ENCODE data around the gene RABGGTB.
"Not testable (repeated sequence)": the region's sequence is repeated elsewhere in the genome, so short reads cannot be mapped to it uniquely, and the experiment has no call there.

RABGGTB gene

DNA sequence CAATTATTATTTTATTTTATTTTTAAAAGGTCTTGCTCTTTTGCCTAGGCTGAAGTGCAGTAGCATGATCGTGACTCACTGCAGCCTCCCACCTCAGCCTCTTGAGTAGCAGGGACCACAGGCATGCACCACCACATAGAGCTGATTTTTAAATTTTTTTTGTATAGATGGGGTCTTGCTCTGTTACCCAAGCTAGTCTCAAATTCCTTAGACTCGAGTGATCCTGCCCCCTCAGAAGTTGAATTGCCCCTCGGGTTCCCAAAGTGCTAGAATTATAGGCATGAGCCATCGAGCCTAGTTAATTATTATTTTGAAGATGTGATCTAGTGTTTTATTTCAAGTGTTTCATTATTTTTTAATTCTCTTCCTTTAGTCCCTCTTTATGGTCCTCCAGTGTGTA, 22.9 kb downstream of the RABGGTB start:
- H3K27ac ChIP-seq = no peak overlapping the region
- TF ChIP-seq CTCF (conservative IDR thresholded peaks at IDR 0.05) = no peak

DNA sequence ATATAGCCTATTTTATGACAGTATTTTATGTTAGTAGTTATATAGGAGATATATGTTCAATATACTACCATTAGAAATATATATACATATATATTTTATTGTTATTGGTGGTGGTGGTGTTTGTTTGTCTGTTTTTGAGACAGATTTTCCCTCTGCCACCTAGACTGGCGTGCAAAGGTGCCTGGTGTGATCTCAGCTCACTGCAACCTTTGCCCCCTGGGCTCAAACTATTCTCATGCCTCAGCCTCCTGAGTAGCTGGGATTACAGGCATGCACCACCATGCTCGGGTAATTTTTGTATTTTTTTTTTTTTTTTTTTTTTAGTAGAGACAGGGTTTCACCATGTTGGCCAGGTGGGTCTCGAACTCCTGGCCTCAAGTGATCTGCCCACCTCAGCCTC, 24.1 kb downstream of the RABGGTB start:
- not testable (repeated sequence) for H3K27ac ChIP-seq

DNA sequence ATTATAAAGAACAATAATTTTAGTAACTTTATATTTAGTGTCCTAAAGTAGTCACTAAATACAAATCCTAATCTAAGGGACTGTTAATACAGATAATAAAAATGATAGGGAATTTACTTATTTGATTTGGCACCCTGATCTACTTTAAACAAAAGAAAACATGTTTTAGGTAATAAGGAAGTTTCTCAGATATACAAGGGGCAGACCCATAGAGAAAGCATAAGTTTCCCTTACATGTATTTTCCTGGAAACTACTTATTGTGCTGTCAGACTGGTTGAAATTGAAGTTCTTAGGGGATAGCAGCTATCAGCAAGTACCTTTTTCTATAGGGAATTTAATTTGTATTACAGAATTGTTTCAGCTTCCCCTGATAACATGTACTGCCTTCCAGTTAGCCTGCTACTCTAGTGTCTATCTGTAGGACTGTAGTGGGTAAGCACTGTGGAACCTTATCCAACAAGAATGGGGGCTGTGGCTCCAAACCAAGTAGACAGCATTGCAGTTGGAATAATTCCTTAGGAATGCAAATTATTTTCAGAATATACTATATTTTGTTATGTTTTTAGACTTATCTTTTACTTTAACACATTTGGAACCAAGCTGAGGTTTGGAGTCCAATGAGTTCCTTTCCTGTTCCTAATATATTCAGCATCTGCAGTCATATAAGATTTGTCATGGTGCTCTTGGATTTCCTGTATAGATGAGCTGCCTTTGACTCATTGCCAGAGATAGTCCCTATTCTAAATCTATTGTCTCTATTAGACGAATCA, 25.3 kb downstream of the RABGGTB start:
- TF ChIP-seq CTCF (conservative IDR thresholded peaks at IDR 0.05) = no peak
- H3K27ac ChIP-seq = no peak overlapping the region; the same call in 1 of the 2 replicates

DNA sequence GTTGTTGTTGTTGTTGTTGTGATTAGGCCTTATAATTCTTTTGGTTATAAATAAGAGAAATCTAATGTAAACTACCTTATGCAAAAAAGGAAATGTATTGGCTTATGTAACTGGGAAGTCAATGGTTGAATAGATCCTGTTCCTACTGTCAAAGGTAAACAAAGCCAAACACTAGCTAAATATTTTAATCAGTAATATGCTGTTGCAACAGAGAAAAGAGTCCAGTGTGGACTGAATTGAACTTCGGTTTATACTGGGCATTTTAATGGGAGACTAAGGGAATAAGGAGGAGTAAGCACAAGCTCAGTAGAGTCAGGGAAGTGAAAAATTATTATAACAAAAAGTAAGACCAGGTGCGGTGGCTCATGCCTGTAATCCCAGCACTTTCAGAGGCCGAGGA, 26.0 kb downstream of the RABGGTB start:
- TF ChIP-seq CTCF (conservative IDR thresholded peaks at IDR 0.05) = no peak
- no peak overlapping the region; the same call in 1 of the 2 replicates for H3K27ac ChIP-seq

GRCh38 chr1:75823596-75823995, 37.5 kb downstream of the RABGGTB start:
- H3K27ac ChIP-seq = not testable (repeated sequence)

DNA sequence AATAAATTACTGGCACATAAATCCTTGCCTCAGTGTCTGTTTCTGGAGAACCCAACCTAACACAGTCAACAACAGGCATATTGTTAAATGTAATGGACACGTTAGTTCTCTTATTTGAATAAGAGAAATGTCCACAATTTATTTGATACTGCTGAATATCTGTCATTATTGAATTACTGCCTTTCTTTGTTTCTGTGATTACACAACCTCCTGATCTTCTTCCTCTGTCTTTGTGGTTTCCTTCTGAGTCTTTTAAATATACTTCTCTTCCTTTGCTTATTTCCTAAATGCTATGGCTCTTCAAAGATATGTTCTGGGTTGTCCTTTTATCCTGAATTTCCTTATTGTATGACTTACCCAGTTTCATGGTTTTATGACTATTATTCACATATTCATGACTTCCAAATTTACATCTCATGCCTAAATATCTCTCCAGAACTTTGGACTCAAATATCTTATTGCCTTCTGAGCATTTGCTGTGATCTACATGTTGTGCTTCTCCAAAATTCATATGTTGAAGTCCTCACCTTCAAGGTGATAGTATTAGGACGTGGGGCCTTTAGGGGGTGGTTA, 50.6 kb downstream of the RABGGTB start:
- no peak overlapping the region for H3K27ac ChIP-seq
- no peak for TF ChIP-seq CTCF (conservative IDR thresholded peaks at IDR 0.05)

- TF ChIP-seq CTCF (conservative IDR thresholded peaks at IDR 0.05) = no peak
- H3K27ac ChIP-seq = no peak overlapping the region
These were observed 52.0 kb downstream of the RABGGTB start for GRCh38 chr1:75838079-75838478.

- no peak overlapping the region for H3K27ac ChIP-seq
- no peak for TF ChIP-seq CTCF (conservative IDR thresholded peaks at IDR 0.05)
These were observed 55.4 kb downstream of the RABGGTB start for GRCh38 chr1:75841421-75841820.
